OCI-LY7 (cell line): ENCODE measurements around the gene ESM1.

Source experiments
- EZH2phosphoT487 ChIP-seq: fragments of 200-600 bp; sonication (generic); IDR thresholded peaks from 2 replicates; pipeline ENCODE4 v1.6.1; 2018; ENCODE audit warnings: low read depth, borderline replicate concordance, mild to moderate bottlenecking, mixed run types, antibody characterized with exemption, low read length, moderate library complexity, mixed read lengths
- TF ChIP-seq, protein P1 (sequence below): fragments of 200-600 bp; sonication (generic); conservative IDR thresholded peaks from 2 replicates; pipeline ENCODE4 v1.5.1; 2014; ENCODE audit warnings: mild to moderate bottlenecking, antibody characterized with exemption, low read length, moderate library complexity, mixed read lengths

DNA sequence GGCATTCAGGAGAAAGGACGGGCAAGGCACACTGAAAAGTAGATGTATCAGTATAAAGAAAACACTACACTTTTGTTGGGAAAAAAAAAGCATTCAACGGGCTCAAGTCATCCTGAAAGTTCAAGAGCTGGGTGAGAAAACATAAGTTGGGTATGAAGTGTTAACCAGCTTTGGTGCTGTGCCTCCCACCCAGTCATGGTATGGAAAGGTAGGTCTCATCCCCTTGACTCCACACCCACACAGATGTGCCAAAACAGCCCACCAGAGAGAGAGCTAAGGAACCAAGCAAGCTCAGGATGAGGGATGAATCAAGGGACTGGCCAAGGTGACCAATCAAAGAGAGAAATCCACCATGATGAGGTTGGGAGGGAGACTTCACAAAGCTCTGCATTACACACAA is 54.7 kb downstream of the ESM1 start:
- TF ChIP-seq, protein P1, sequence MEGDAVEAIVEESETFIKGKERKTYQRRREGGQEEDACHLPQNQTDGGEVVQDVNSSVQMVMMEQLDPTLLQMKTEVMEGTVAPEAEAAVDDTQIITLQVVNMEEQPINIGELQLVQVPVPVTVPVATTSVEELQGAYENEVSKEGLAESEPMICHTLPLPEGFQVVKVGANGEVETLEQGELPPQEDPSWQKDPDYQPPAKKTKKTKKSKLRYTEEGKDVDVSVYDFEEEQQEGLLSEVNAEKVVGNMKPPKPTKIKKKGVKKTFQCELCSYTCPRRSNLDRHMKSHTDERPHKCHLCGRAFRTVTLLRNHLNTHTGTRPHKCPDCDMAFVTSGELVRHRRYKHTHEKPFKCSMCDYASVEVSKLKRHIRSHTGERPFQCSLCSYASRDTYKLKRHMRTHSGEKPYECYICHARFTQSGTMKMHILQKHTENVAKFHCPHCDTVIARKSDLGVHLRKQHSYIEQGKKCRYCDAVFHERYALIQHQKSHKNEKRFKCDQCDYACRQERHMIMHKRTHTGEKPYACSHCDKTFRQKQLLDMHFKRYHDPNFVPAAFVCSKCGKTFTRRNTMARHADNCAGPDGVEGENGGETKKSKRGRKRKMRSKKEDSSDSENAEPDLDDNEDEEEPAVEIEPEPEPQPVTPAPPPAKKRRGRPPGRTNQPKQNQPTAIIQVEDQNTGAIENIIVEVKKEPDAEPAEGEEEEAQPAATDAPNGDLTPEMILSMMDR: no peak
- TF ChIP-seq EZH2phosphoT487: no peak
